Liver (tissue), 9 donors: ENCODE measurements around the gene FECH. TPM values are rescaled to one million over a fixed set of nuclear protein-coding genes. Genes with fewer than 3 reads are reported as not detected.

Experiments used
- DNase-seq: peaks from one replicate; pipeline ENCODE4 v3.0.0-alpha.2; 2017; ENCODE audit warnings: low spot score
- H3K27ac ChIP-seq, 2 donors: one replicate each; pipeline ENCODE4 v1.7.0; 2013; ENCODE audit warnings: inconsistent platforms in 2 of 2, low read length in 2 of 2, control low read depth in 1 of 2, low read depth in 1 of 2, mild to moderate bottlenecking in 1 of 2
- H3K27me3 ChIP-seq, 4 donors: one replicate each; pipeline versions ENCODE4 v1.6.1 to v1.7.0; 2013; ENCODE audit warnings: low read length in 3 of 4, inconsistent platforms in 1 of 4, mild to moderate bottlenecking in 1 of 4, moderate library complexity in 1 of 4; ENCODE audit not compliant: control insufficient read depth in 4 of 4, insufficient read depth in 4 of 4
- H3K36me3 ChIP-seq, 4 donors: one replicate each; pipeline versions ENCODE4 v1.6.1 to v1.7.0; 2013; ENCODE audit warnings: low read length in 3 of 4, mild to moderate bottlenecking in 3 of 4, low read depth in 1 of 4, moderate library complexity in 1 of 4; ENCODE audit not compliant: control insufficient read depth in 4 of 4, insufficient read depth in 3 of 4
- H3K4me1 ChIP-seq, 4 donors: one replicate each; pipeline versions ENCODE4 v1.6.1 to v1.7.0; 2013; ENCODE audit warnings: low read length in 3 of 4, mild to moderate bottlenecking in 3 of 4, moderate library complexity in 1 of 4; ENCODE audit not compliant: control insufficient read depth in 4 of 4, insufficient read depth in 4 of 4
- H3K4me3 ChIP-seq, 3 donors: one replicate each; pipeline versions ENCODE4 v1.6.1 to v1.7.0; 2013; ENCODE audit warnings: low read length in 3 of 3, control low read depth in 1 of 3, low read depth in 1 of 3, mild to moderate bottlenecking in 1 of 3
- H3K9ac ChIP-seq, 2 donors: one replicate each; pipeline ENCODE4 v1.7.0; 2013; ENCODE audit warnings: low read length in 2 of 2, mild to moderate bottlenecking in 2 of 2, moderate library complexity in 2 of 2, control low read depth in 1 of 2, low read depth in 1 of 2
- H3K9me3 ChIP-seq, 4 donors: one replicate each; pipeline versions ENCODE4 v1.6.1 to v1.7.0; 2013; ENCODE audit warnings: low read length in 3 of 4; ENCODE audit not compliant: control insufficient read depth in 4 of 4
- EGR1 ChIP-seq, 2 donors: IDR thresholded peaks; 2 replicates each; pipeline ENCODE4 v1.6.1; 2016 to 2018; ENCODE audit warnings: antibody characterized with exemption in 2 of 2, low read depth in 2 of 2
- FOXA1 ChIP-seq: IDR thresholded peaks from 2 replicates; pipeline ENCODE4 v1.6.1; 2016; ENCODE audit warnings: antibody characterized with exemption
- FOXA2 ChIP-seq: IDR thresholded peaks from 2 replicates; pipeline ENCODE4 v1.6.1; 2016; ENCODE audit warnings: antibody characterized with exemption
- GABPA ChIP-seq, 2 donors: IDR thresholded peaks in 1 of 2; conservative IDR thresholded peaks in 1 of 2; 2 replicates each; pipeline ENCODE4 v1.6.1; 2016; ENCODE audit warnings: antibody characterized with exemption in 2 of 2, mild to moderate bottlenecking in 1 of 2, moderate library complexity in 1 of 2
- HNF4A ChIP-seq, 2 donors: conservative IDR thresholded peaks; 2 replicates each; pipeline ENCODE4 v1.6.1; 2016; ENCODE audit warnings: antibody characterized with exemption in 2 of 2, mild to moderate bottlenecking in 2 of 2
- HNF4G ChIP-seq: IDR thresholded peaks from 2 replicates; pipeline ENCODE4 v1.6.1; 2016; ENCODE audit warnings: antibody characterized with exemption
- JUND ChIP-seq, 2 donors: IDR thresholded peaks; 2 replicates each; pipeline ENCODE4 v1.6.1; 2016; ENCODE audit warnings: antibody characterized with exemption in 2 of 2
- NR2F2 ChIP-seq: IDR thresholded peaks from 2 replicates; pipeline ENCODE4 v1.6.1; 2016; ENCODE audit warnings: antibody characterized with exemption
- RAD21 ChIP-seq, 2 donors: IDR thresholded peaks; 2 replicates each; pipeline ENCODE4 v1.6.1; 2016; ENCODE audit warnings: antibody characterized with exemption in 2 of 2, mild to moderate bottlenecking in 2 of 2
- RXRA ChIP-seq, 2 donors: IDR thresholded peaks; 2 replicates each; pipeline ENCODE4 v1.6.1; 2017 to 2018; ENCODE audit warnings: antibody characterized with exemption in 2 of 2, mild to moderate bottlenecking in 1 of 2
- SP1 ChIP-seq: IDR thresholded peaks from 2 replicates; pipeline ENCODE4 v1.6.1; 2018; ENCODE audit warnings: antibody characterized with exemption, mild to moderate bottlenecking
- TAF1 ChIP-seq: conservative IDR thresholded peaks from 2 replicates; pipeline ENCODE4 v1.6.1; 2016; ENCODE audit warnings: antibody characterized with exemption, mild to moderate bottlenecking
- YY1 ChIP-seq: IDR thresholded peaks from 2 replicates; pipeline ENCODE4 v1.6.1; 2016; ENCODE audit warnings: antibody characterized with exemption, mild to moderate bottlenecking
- whole genome bisulfite sequencing: extraction: QIAGEN DNeasy Blood & Tissue Kit; methylation state at CpG from one replicate; pipeline ENCODE4 v1.1.7; 2013; 5-methylcytosine and 5-hydroxymethylcytosine counted together
- polyA plus RNA-seq, 2 donors: library from polyadenylated mRNA; stranded (reverse) in 1 of 2; unstranded in 1 of 2; fragments of 200-250 nt in 1 of 2; fragments of >200 nt in 1 of 2; fragmentation: Nextera tagmentation in 1 of 2; extraction: Ambion mirVana in 1 of 2; gene quantifications; one replicate each; pipeline versions ENCODE4 v1.2.1 to v1.2.3, GENCODE V29; 2013 to 2015
- total RNA-seq, 2 donors: library from RNA; depleted of rRNA; stranded (reverse); fragments of >200 nt; gene quantifications; one replicate each; pipeline ENCODE4 v1.2.3, GENCODE V29; 2014
- TF ChIP-seq, protein P1 (sequence below): fragments of 150-350 bp; IDR thresholded peaks from 2 replicates; pipeline ENCODE4 v1.5.1; 2017; ENCODE audit warnings: improper control_type of control experiment, low read depth, low read length; ENCODE audit not compliant: missing input control
- TF ChIP-seq, protein P2 (sequence below): IDR thresholded peaks from 2 replicates; pipeline ENCODE4 v1.6.1; 2016; ENCODE audit warnings: antibody characterized with exemption
- TF ChIP-seq, protein P3 (sequence below): IDR thresholded peaks from 2 replicates; pipeline ENCODE4 v1.6.1; 2016; ENCODE audit warnings: antibody characterized with exemption
- donor health status: healthy.
- donor health status: healthy.
- donor health status: healthy.
- donor health status: healthy.
- donor health status: healthy.

FECH gene
- total and polyA plus RNA-seq, 4 donors = 13.8 to 1,262 (median 42.1) TPM

DNA sequence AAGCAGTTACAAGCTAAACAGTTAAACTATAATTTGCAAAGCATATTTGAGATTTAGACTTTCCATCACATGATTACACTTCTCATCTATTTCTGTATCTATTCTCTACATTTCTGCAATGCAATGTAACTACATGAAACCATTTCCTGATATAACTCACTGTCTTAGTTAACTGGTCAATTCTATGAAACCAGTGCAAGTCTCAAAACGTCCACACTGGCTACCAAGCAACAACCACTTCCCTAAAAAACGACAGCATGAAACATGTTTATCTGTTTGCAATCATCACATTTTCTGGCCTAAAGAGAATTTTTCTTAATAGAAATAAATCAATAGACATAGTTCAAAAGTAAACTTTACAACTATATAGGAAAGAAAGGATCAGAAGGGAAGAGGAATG, 17.4 kb downstream of the FECH start:
- WGBS = 69% methylated on average over 2 of the region's 2 CpGs

DNA sequence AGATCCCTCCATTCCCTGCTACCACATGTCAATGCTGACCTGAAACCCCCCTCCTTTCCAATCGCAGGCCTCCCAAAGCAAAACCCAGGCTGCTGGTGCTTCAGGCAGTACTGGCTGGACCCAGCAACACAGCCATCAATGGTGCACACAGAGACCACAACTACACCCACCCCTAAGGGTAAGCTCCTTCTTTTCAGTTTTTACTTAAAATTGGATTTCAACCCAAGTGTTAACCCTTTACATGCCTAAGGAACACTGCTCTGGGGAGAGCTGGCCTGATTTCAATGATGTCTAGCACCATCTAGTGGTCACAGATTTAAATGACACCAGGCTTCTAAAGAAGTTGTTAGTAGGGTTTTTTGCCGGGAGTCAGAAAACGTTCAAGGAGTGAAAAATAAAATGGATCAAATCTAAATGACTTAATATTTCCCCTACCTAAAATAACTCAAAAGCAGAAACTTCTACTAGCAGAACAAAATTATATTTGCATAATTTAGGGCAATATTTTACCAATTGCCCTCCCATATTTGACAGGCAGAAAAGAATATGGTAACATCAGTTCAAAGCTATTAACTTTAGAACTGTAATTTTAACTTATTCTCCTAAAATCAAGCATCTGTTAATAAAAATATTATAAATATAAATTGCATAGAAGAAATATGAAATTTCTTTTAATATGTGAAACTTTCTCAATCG, 24.6 kb downstream of the FECH start:
- Histone ChIP-seq H3K4me1 (no peaks in the 10 kb centered on the region), H3K36me3 (peaks cover 2 to 27% (median 10%) of the 10 kb centered on the region in 4 donors), H3K9me3 (no peaks in the 10 kb centered on the region), H3K9ac (no peak overlapping the region), H3K27ac (no peak overlapping the region), H3K27me3 (no peaks in the 10 kb centered on the region), H3K4me3 (no peak overlapping the region)
- 48% methylated on average over 4 of the region's 4 CpGs for WGBS
- TF ChIP-seq RAD21 (IDR thresholded peaks at IDR 0.05) = peak; percentile 90 to 93
- TF ChIP-seq, protein P1, sequence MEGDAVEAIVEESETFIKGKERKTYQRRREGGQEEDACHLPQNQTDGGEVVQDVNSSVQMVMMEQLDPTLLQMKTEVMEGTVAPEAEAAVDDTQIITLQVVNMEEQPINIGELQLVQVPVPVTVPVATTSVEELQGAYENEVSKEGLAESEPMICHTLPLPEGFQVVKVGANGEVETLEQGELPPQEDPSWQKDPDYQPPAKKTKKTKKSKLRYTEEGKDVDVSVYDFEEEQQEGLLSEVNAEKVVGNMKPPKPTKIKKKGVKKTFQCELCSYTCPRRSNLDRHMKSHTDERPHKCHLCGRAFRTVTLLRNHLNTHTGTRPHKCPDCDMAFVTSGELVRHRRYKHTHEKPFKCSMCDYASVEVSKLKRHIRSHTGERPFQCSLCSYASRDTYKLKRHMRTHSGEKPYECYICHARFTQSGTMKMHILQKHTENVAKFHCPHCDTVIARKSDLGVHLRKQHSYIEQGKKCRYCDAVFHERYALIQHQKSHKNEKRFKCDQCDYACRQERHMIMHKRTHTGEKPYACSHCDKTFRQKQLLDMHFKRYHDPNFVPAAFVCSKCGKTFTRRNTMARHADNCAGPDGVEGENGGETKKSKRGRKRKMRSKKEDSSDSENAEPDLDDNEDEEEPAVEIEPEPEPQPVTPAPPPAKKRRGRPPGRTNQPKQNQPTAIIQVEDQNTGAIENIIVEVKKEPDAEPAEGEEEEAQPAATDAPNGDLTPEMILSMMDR = peak; percentile 70
- TF ChIP-seq EGR1 (IDR thresholded peaks at IDR 0.05; ENCODE audit: low read depth in 2 of 2) = no peak
- TF ChIP-seq, protein P2, sequence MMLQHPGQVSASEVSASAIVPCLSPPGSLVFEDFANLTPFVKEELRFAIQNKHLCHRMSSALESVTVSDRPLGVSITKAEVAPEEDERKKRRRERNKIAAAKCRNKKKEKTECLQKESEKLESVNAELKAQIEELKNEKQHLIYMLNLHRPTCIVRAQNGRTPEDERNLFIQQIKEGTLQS = no peak
- peak; percentile 43 for DNase-seq

More for the DNA sequence above, 17.4 kb downstream of the FECH start:
- Histone ChIP-seq H3K27ac (no peak overlapping the region), H3K4me1 (no peaks in the 10 kb centered on the region), H3K9me3 (no peaks in the 10 kb centered on the region), H3K27me3 (no peaks in the 10 kb centered on the region), H3K36me3 (peaks cover 11 to 62% (median 40%) of the 10 kb centered on the region in 4 donors), H3K4me3 (no peak overlapping the region), H3K9ac (no peak overlapping the region)
- TF ChIP-seq SP1 = no peak
- no peak for TF ChIP-seq FOXA2
- TF ChIP-seq YY1 = no peak
- TF ChIP-seq RAD21 (IDR thresholded peaks at IDR 0.05) = no peak
- TF ChIP-seq FOXA1 = no peak
- no peak for TF ChIP-seq GABPA (IDR thresholded peaks at IDR 0.05 in 1 of 2, conservative IDR thresholded peaks at IDR 0.05 in 1 of 2)
- no peak for TF ChIP-seq TAF1
- TF ChIP-seq, protein P3, sequence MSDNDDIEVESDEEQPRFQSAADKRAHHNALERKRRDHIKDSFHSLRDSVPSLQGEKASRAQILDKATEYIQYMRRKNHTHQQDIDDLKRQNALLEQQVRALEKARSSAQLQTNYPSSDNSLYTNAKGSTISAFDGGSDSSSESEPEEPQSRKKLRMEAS = no peak
- TF ChIP-seq, protein P1 = no peak
- TF ChIP-seq RXRA (IDR thresholded peaks at IDR 0.05) = no peak
- TF ChIP-seq HNF4G = no peak
- DNase-seq = no peak

DNA sequence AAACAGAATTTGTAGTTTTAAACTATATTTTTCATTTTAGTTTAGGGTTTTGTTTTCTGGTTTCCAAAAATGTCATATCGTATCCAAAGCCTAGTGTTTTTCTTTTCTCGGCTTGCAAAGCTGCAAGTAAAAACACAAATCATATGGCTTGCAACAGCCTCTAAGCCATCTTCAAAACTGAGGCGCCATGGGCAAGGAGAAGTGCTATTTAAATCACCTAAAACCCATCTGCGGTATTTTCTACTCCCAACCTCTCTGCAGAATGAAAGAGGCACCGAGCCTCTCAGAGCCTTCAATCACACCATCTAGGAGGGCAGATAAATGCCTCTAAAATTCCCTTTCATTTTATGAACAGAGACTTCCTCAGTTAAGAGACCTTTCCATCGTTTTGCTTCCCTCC, 25.2 kb downstream of the FECH start:
- WGBS = 95% methylated on average over 6 of the region's 6 CpGs
- Histone ChIP-seq H3K9me3 (no peaks in the 10 kb centered on the region), H3K27ac (no peak overlapping the region), H3K9ac (no peak overlapping the region), H3K4me3 (no peak overlapping the region), H3K36me3 (peaks cover 3 to 23% (median 10%) of the 10 kb centered on the region in 4 donors), H3K4me1 (no peaks in the 10 kb centered on the region), H3K27me3 (no peaks in the 10 kb centered on the region)
- no peak for DNase-seq
- TF ChIP-seq YY1 (no peak), RAD21 (IDR thresholded peaks at IDR 0.05) (no peak), EGR1 (IDR thresholded peaks at IDR 0.05; ENCODE audit: low read depth in 2 of 2) (no peak), TAF1 (no peak), RXRA (IDR thresholded peaks at IDR 0.05) (no peak), GABPA (IDR thresholded peaks at IDR 0.05 in 1 of 2, conservative IDR thresholded peaks at IDR 0.05 in 1 of 2) (no peak), FOXA2 (no peak), NR2F2 (no peak), HNF4A (conservative IDR thresholded peaks at IDR 0.05) (no peak), JUND (IDR thresholded peaks at IDR 0.05) (no peak)
- TF ChIP-seq, protein P2 = no peak
- TF ChIP-seq, protein P3 = no peak
- TF ChIP-seq, protein P1 = no peak
